OCI-LY7 (cell line): ENCODE results near the gene NPHP1. TPM values are rescaled to one million over a fixed set of nuclear protein-coding genes. Genes with fewer than 3 reads are reported as not detected.

Experiments
- BruUV-seq: library from RNA; stranded (reverse); fragments of 400-500 nt; replicated peaks from 2 replicates; lab custom pipeline; 2021; lab: Mats Ljungman, UMichigan
- CTCF ChIA-PET: fragments of 300-600 bp; sonication (Branson Sonifier 250); formaldehyde crosslinking; loops from one replicate; lab custom pipeline; 2022; ENCODE audit warnings: antibody characterized with exemption; ENCODE audit not compliant: unreplicated experiment; lab: Charles Lee
- POLR2A ChIA-PET: fragments of 300-600 bp; sonication (Branson Sonifier 250); formaldehyde crosslinking; loops from one replicate; lab custom pipeline; 2022; ENCODE audit warnings: antibody characterized with exemption; lab: Charles Lee
- DNase-seq: peaks from one replicate; pipeline ENCODE4 v3.0.0-alpha.2; 2015; ENCODE audit warnings: low spot score
- H2AFZ ChIP-seq: fragments of 200-600 bp; sonication (generic), shearing (Covaris generic); 2 replicates; pipeline ENCODE4 v1.6.1; 2014; ENCODE audit warnings: mild to moderate bottlenecking, antibody characterized with exemption, low read length, moderate library complexity
- H3K27ac ChIP-seq: fragments of 200-600 bp; sonication (generic); 2 replicates; pipeline ENCODE4 v1.5.1; 2014; ENCODE audit warnings: mixed run types, low read depth, mild to moderate bottlenecking, moderate library complexity, low read length, inconsistent platforms; ENCODE audit not compliant: poor library complexity, severe bottlenecking
- H3K36me3 ChIP-seq: fragments of 200-600 bp; sonication (generic); 2 replicates; pipeline ENCODE4 v1.6.1; 2014; ENCODE audit warnings: mild to moderate bottlenecking, antibody characterized with exemption, low read length, moderate library complexity, mixed read lengths; ENCODE audit not compliant: insufficient read depth
- H3K4me1 ChIP-seq: fragments of 200-600 bp; sonication (generic); 2 replicates; pipeline ENCODE4 v1.5.1; 2014; ENCODE audit warnings: mild to moderate bottlenecking, low read length; ENCODE audit not compliant: insufficient read depth, poor library complexity, severe bottlenecking
- H3K4me2 ChIP-seq: fragments of 200-600 bp; sonication (generic); 2 replicates; pipeline ENCODE4 v1.6.1; 2014; ENCODE audit warnings: mild to moderate bottlenecking, low read length
- H3K4me3 ChIP-seq: fragments of 200-600 bp; sonication (generic); 2 replicates; pipeline ENCODE4 v1.5.1; 2014; ENCODE audit warnings: mild to moderate bottlenecking, low read depth, low read length; ENCODE audit not compliant: poor library complexity, severe bottlenecking
- H3K79me2 ChIP-seq: fragments of 200-600 bp; sonication (generic); 2 replicates; pipeline ENCODE4 v1.6.1; 2016; ENCODE audit warnings: low read depth, mild to moderate bottlenecking, low read length, moderate library complexity, mixed read lengths; ENCODE audit not compliant: insufficient read depth
- H3K9me2 ChIP-seq: fragments of 200-600 bp; sonication (generic); 2 replicates; pipeline ENCODE4 v1.6.1; 2016; ENCODE audit warnings: mild to moderate bottlenecking, low read length, mixed read lengths; ENCODE audit not compliant: insufficient read depth
- H3K9me3 ChIP-seq: fragments of 200-600 bp; sonication (generic); 2 replicates; pipeline ENCODE4 v1.6.1; 2014; ENCODE audit warnings: mild to moderate bottlenecking, mixed run types, low read length, mixed read lengths
- H4K20me1 ChIP-seq: fragments of 200-600 bp; sonication (generic); 2 replicates; pipeline ENCODE4 v1.6.1; 2014; ENCODE audit warnings: mild to moderate bottlenecking, antibody characterized with exemption, low read length, moderate library complexity, mixed read lengths; ENCODE audit not compliant: insufficient read depth
- CTCF ChIP-seq: fragments of 200-600 bp; sonication (generic); conservative IDR thresholded peaks from 2 replicates; pipeline ENCODE4 v1.5.1; 2014; ENCODE audit warnings: mild to moderate bottlenecking, antibody characterized with exemption, low read length, moderate library complexity, mixed read lengths
- EZH2phosphoT487 ChIP-seq: fragments of 200-600 bp; sonication (generic); IDR thresholded peaks from 2 replicates; pipeline ENCODE4 v1.6.1; 2018; ENCODE audit warnings: low read depth, borderline replicate concordance, mild to moderate bottlenecking, mixed run types, antibody characterized with exemption, low read length, moderate library complexity, mixed read lengths
- intact Hi-C: fragments of 100-400 bp; cut with micrococcal nuclease; formaldehyde crosslinking; loops from one replicate; pipeline ENCODE4 v1.10.0; 2022; ENCODE audit not compliant: unreplicated experiment
- total RNA-seq, 2 experiments: library from RNA; depleted of rRNA in 1 of 2; stranded (reverse); fragments of >200 nt in 1 of 2; shearing (Covaris generic) in 1 of 2; gene quantifications; 2 replicates each; pipeline ENCODE4 v1.2.3, GENCODE V29; 2014 to 2022

The NPHP1 gene
- total RNA-seq, 2 experiments from 2014 or later = 1.6 to 2.0 TPM

- Histone ChIP-seq H3K27ac (no peak overlapping the region), H3K4me2 (no peak overlapping the region), H2AFZ (no peak overlapping the region), H3K9me2 (no peaks in the 10 kb centered on the region), H3K4me1 (no peaks in the 10 kb centered on the region), H3K4me3 (no peak overlapping the region), H3K36me3 (no peaks in the 10 kb centered on the region), H4K20me1 (no peaks in the 10 kb centered on the region), H3K9me3 (no peaks in the 10 kb centered on the region), H3K79me2 (no peaks in the 10 kb centered on the region)
- no peak for DNase-seq
- POLR2A ChIA-PET = no interaction called here
- intact Hi-C loops = no loop called here
- CTCF ChIA-PET = no interaction called here
- no peak for TF ChIP-seq CTCF
- no peak for TF ChIP-seq EZH2phosphoT487
- BruUV-seq = no TSS peak
These were observed 97.4 kb downstream of the NPHP1 start for GRCh38 chr2:110107092-110108079.

GRCh38 chr2:110106642-110107041 is 98.2 kb downstream of the NPHP1 start:
- Histone ChIP-seq H3K79me2 (no peaks in the 10 kb centered on the region), H4K20me1 (no peaks in the 10 kb centered on the region), H3K27ac (no peak overlapping the region), H3K36me3 (no peaks in the 10 kb centered on the region), H3K4me3 (no peak overlapping the region), H3K9me3 (no peaks in the 10 kb centered on the region), H2AFZ (no peak overlapping the region), H3K4me1 (no peaks in the 10 kb centered on the region), H3K9me2 (no peaks in the 10 kb centered on the region), H3K4me2 (no peak overlapping the region)
- no peak for TF ChIP-seq CTCF
- TF ChIP-seq EZH2phosphoT487 = no peak
- no TSS peak for BruUV-seq
- intact Hi-C loops = no loop called here
- POLR2A ChIA-PET = no interaction called here
- DNase-seq = no peak
- CTCF ChIA-PET = no interaction called here
